Stimulated activated CD4-positive, alpha-beta T cell treated with anti-CD3 and anti-CD28 coated beads, Interleukin-2, amount 100 ng/mL, for 4 hours (primary cell): ENCODE data around the gene SURF4.

Experiments used
- DNase-seq: peaks from one replicate; pipeline ENCODE4 v3.0.0-alpha.2; 2020; ENCODE audit warnings: low read depth

Gene SURF4

GRCh38 chr9:133375724-133376654 is at the start of gene SURF4, which contains the start of gene STKLD1:
Gene SURF4 (minus strand): TSS chr9:133376060. CDS start chr9:133375969, 91 bp downstream.
Gene STKLD1 (plus strand): TSS chr9:133376366. CDS start chr9:133376474, 108 bp downstream.
- DNase-seq, result peak; percentile 91

GRCh38 chr9:133425049-133425632 is 49.3 kb upstream of the SURF4 start:
- DNase-seq, result no peak

- DNase-seq, result no peak
These were observed 48.3 kb upstream of the SURF4 start for GRCh38 chr9:133424187-133424586.

GRCh38 chr9:133423216-133423615 is 47.4 kb upstream of the SURF4 start:
- no peak for DNase-seq

GRCh38 chr9:133421615-133422542 is 46.0 kb upstream of the SURF4 start, which contains the start of gene ADAMTS13:
Gene ADAMTS13 (plus strand): TSS chr9:133422367. CDS start chr9:133422444, 77 bp downstream.
- DNase-seq, result no peak

GRCh38 chr9:133420392-133420827 is 44.5 kb upstream of the SURF4 start:
- no peak for DNase-seq

GRCh38 chr9:133419005-133419404 is 43.1 kb upstream of the SURF4 start:
- DNase-seq, result no peak

- peak; percentile 68 for DNase-seq
These were observed 41.9 kb upstream of the SURF4 start, which contains the start of gene REXO4 for GRCh38 chr9:133417541-133418461. Gene REXO4 (minus strand): TSS chr9:133418010. CDS start chr9:133417844, 166 bp downstream.

GRCh38 chr9:133415170-133415569 is 39.3 kb upstream of the SURF4 start:
- no peak for DNase-seq

GRCh38 chr9:133408042-133408441 is 32.2 kb upstream of the SURF4 start:
- DNase-seq, result no peak

- DNase-seq, result peak; percentile 70
These were observed 30.8 kb upstream of the SURF4 start for GRCh38 chr9:133406480-133407307.

GRCh38 chr9:133405508-133406438 is 29.9 kb upstream of the SURF4 start:
- no peak for DNase-seq

GRCh38 chr9:133404454-133405002 is 28.7 kb upstream of the SURF4 start:
- DNase-seq, result no peak

GRCh38 chr9:133403766-133404453 is 28.1 kb upstream of the SURF4 start:
- DNase-seq, result peak; percentile 49

- DNase-seq, result no peak
These were observed 26.8 kb upstream of the SURF4 start for GRCh38 chr9:133402689-133403088.

- no peak for DNase-seq
These were observed 25.7 kb upstream of the SURF4 start for GRCh38 chr9:133401588-133401987.

GRCh38 chr9:133400292-133400691 is 24.4 kb upstream of the SURF4 start:
- DNase-seq, result no peak

- DNase-seq, result no peak
These were observed 22.0 kb upstream of the SURF4 start for GRCh38 chr9:133397895-133398294.
